ENCODE data around the gene IKZF1.

Gene IKZF1

DNA sequence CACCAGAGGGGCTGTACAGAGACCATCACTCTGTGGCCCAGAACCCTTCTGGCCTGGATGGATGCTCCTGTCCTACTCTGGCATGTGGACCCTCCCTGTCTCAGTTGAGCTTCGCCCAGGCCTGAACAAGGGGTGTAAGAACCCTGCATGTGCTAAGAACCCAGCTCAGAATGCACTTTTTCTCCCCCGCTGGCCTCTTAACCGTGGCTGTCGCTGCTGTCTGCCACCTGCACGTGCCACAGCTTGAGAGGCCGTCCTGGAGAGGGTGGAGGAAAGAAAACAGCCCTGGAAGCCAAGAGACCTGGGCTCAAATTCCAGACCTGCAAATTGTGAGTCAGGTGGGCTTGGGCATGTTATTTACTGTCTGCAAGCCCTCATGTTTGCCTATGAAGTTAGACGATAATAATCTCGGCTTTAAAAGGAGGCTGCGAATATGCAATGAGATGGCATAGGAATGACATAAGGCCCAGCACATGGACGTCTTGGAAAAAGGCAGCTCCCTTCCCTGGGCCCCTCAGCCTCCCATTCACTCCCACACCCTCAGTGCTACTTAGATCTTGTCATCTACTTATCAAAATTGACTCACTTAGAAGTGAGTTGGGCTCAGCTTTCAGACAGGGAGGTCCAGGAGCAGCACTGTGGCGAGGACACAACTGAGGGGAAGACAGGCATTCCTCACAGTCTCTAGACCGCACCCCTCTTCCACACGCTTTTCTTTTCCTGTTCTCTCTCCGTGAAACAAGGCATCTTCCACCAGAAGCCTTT is 114.2 kb downstream of the IKZF1 start:
- DNase-seq = no peak

- no peak for DNase-seq
These were observed 116.5 kb downstream of the IKZF1 start for GRCh38 chr7:50421043-50421442.

DNA sequence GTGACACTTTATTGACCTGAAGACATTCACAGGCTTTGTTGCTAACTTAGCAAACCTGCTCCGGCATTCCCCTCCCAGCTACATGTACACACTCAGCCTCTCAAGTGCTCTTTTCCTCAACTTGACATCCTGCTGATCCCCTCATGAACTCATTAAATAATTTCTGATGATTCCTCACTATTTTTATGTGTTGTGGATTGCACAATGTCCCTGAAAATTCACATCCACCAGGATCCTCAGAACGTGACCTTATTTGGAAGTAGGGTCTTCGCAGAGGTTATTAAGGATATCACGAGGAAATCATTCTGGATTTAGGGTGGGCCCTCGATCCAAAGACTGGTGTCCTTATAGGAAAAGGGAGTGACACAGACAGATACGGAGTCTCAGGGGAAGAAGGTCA is 118.3 kb downstream of the IKZF1 start:
- no peak for DNase-seq

- DNase-seq = no peak
These were observed 119.3 kb downstream of the IKZF1 start for GRCh38 chr7:50423860-50424259.

- DNase-seq = no peak
These were observed 120.8 kb downstream of the IKZF1 start for GRCh38 chr7:50425318-50425717.

GRCh38 chr7:50426280-50427045 is 121.9 kb downstream of the IKZF1 start:
- no peak for DNase-seq

GRCh38 chr7:50427518-50427917 is 123.0 kb downstream of the IKZF1 start:
- no peak for DNase-seq

DNA sequence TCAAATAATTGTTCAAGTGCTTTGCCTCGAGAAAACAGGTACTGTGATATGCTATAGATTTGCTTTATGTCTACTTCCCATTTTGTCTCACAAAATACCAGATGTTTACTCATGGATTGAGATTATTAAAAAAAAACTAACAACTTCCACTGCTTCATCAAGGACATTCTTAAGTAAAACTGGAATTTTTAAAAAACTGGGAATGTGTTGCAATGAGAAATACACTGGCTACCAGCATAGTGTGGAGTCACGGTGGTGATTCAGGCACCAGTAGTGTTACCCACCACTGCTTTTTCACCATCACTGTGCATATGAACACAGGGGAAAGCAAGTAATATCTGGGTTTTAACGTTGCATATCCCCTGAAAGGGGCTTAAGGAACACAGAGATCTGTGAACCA is 124.4 kb downstream of the IKZF1 start:
- DNase-seq = no peak

DNA sequence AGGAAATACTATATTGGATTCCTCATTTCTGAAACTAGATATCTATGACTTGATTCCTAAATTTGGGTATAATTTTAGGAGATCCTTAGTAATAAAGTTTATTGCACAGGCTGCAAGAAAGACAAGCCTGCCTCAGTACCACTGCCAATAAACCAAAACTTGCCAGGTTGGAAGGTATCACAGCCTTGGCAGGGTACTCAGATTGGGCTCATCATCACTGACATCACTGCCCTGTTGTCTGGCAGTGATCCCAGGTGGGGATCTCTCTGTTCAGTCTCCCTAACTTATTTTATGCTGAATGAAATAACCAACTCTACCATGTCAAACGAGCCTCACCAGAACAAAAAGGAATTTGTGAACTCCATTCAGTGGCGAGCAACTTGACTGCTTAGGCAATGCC is 126.8 kb downstream of the IKZF1 start:
- no peak for DNase-seq

GRCh38 chr7:50431722-50432305 is 127.3 kb downstream of the IKZF1 start:
- DNase-seq = no peak

DNA sequence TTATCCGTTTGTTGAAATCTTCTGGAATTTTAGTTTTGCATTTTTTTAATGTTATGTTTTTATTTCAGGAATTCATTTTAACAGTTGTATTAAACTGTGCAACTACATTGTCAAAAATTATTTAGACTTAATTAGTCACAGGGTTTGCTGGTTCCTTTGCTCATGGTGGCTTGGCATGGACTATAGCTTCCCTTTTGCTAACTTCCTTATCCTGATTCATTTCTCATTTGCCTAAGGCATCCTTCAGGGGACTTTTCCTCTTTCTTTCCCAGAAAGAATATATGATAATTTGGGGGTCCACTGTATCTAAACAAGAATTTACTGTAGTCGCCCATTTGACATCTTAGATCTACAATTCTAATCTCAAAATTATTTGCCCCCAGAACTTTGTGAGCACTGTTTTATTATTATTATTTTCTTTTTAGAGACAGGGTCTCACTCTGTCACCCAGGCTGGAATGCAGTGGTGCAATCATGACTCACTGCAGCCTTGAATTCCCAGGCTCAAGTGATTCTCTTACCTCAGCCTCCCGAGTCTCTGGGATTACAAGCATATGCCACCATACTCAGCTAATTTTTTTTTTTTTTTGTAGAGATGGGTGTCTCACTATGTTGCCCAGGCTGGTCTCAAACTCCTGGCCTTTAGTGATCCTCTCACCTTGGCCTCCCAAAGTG is 131.8 kb downstream of the IKZF1 start:
- no peak for DNase-seq

DNA sequence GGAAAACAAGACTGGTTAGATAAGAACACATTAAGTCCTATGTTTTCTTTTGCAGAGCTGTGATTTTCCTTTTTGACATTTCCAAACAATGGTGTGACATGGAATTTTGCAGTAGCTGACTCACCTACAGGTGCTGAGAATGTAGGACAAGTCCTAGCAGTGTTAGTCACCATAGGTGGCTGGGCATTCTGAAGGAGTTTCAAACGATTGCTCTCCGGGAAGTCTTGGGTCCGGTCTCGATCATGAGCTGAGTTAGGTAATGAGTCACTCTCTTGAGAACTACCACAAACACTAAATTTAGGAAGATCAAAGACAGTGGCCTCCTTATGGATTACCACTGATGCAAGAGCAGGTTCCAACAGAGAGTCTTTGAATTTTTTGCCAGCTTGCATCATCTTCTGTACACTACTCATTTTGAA is 142.0 kb downstream of the IKZF1 start:
- no peak for DNase-seq

- DNase-seq = no peak
These were observed 144.3 kb downstream of the IKZF1 start for GRCh38 chr7:50448823-50449222.

- no peak for DNase-seq
These were observed 145.0 kb downstream of the IKZF1 start for GRCh38 chr7:50449501-50449880.

DNA sequence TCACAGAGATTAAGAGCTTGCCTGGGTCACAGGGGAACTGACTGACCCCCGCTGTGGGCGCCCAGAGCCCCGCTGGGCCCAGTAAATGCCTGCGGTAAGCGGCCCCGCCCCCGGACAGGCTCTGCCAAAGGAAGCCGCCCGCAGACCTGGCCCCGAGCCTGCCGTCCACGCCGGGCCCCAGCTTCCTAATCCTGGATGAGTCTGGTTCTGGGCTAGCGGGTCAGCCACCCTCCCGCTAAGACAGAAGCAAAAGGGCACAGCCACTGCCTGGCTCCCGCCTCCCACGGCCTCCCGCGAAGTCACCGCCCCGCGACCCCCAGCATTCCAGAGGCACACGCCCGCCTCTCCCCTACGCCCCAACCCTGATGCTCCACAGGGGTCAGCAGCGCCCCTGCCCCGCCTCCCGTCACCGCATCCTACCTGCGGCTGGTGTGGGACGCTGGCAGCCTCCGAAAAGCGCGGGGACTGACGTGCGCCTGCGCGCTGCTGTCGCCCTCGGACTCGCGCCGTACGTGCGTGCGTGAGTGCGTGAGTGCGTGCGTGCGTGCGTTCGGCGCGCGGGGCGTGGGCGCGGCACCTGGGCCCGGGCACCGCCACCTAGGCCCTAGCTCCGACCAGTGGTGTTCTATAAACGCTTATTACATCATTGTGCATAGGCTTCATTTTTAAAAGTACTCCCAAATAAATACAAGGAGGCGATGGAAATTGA is 145.5 kb downstream of the IKZF1 start, which contains the start of gene FIGNL1:
Gene FIGNL1 (minus strand): TSS at position 470 of the 709 bp plus-strand sequence. CDS start 3,063 bp downstream, outside the sequence.
- peak; percentile 86 for DNase-seq

GRCh38 chr7:50450590-50451032 is 146.1 kb downstream of the IKZF1 start:
- no peak for DNase-seq

Measured in NCI-H2029 (cell line).